Measurements from ENCODE around the gene LETM1.

LETM1 gene

GRCh38 chr4:1830234-1830633, 25.7 kb downstream of the LETM1 start:
- DNase-seq = no peak

GRCh38 chr4:1826531-1827350, 29.2 kb downstream of the LETM1 start:
- peak in 8 of 58 donors; percentile 16 to 46 (median 34) for DNase-seq

GRCh38 chr4:1825326-1825725, 30.6 kb downstream of the LETM1 start:
- no peak for DNase-seq

- DNase-seq = no peak
These were observed 31.2 kb downstream of the LETM1 start for GRCh38 chr4:1824746-1825145.

GRCh38 chr4:1823545-1823932, 32.4 kb downstream of the LETM1 start:
- DNase-seq = no peak

- no peak for DNase-seq
These were observed 33.1 kb downstream of the LETM1 start for GRCh38 chr4:1822568-1823544.

- DNase-seq = no peak
These were observed 34.0 kb downstream of the LETM1 start for GRCh38 chr4:1821679-1822567.

GRCh38 chr4:1819816-1820215, 36.1 kb downstream of the LETM1 start:
- no peak for DNase-seq

GRCh38 chr4:1819284-1819683, 36.7 kb downstream of the LETM1 start:
- DNase-seq = no peak

GRCh38 chr4:1815997-1816860, 39.7 kb downstream of the LETM1 start:
- DNase-seq = no peak

GRCh38 chr4:1815096-1815996, 40.6 kb downstream of the LETM1 start:
- no peak for DNase-seq

GRCh38 chr4:1814453-1814852, 41.5 kb downstream of the LETM1 start:
- no peak for DNase-seq

GRCh38 chr4:1813915-1814314, 42.0 kb downstream of the LETM1 start:
- no peak for DNase-seq

- no peak for DNase-seq
These were observed 42.7 kb downstream of the LETM1 start for GRCh38 chr4:1813231-1813630.

- DNase-seq = no peak
These were observed 43.2 kb downstream of the LETM1 start for GRCh38 chr4:1812720-1813119.

GRCh38 chr4:1810765-1811164, 45.2 kb downstream of the LETM1 start:
- DNase-seq = no peak

GRCh38 chr4:1809754-1810502, 46.0 kb downstream of the LETM1 start:
- DNase-seq = peak in 56 of 58 donors; percentile 16 to 83 (median 62)

Data from anterior cingulate cortex (tissue), 58 donors.